GM19467 (cell line): ENCODE data around the gene F2R.
"Not testable (repeated sequence)": the region's sequence is repeated elsewhere in the genome, so short reads cannot be mapped to it uniquely, and the experiment has no call there.

ENCODE experiments used
- ATAC-seq: cut with Tn5 transposase; IDR thresholded peaks from one replicate; pipeline ENCODE4 v1.9.1; 2021; ENCODE audit warnings: mild to moderate bottlenecking, moderate library complexity; ENCODE audit not compliant: unreplicated experiment

The F2R gene

GRCh38 chr5:76747706-76748105, 31.8 kb downstream of the F2R start:
- no peak for ATAC-seq

- ATAC-seq = no peak
Measured at GRCh38 chr5:76751291-76751690, 35.4 kb downstream of the F2R start.

GRCh38 chr5:76754668-76755078, 38.7 kb downstream of the F2R start:
- no peak for ATAC-seq

GRCh38 chr5:76755779-76756637, 40.1 kb downstream of the F2R start:
- no peak for ATAC-seq

GRCh38 chr5:76757049-76757448, 41.1 kb downstream of the F2R start:
- no peak for ATAC-seq

- ATAC-seq = not testable (repeated sequence)
Measured at GRCh38 chr5:76761118-76761517, 45.2 kb downstream of the F2R start.

- no peak for ATAC-seq
Measured at GRCh38 chr5:76762484-76762883, 46.6 kb downstream of the F2R start.

GRCh38 chr5:76763136-76763535, 47.2 kb downstream of the F2R start:
- no peak for ATAC-seq

GRCh38 chr5:76764374-76764773, 48.4 kb downstream of the F2R start:
- ATAC-seq = no peak

- ATAC-seq = no peak
Measured at GRCh38 chr5:76765249-76765648, 49.3 kb downstream of the F2R start.

GRCh38 chr5:76766746-76767145, 50.8 kb downstream of the F2R start:
- ATAC-seq = no peak

GRCh38 chr5:76771041-76771440, 55.1 kb downstream of the F2R start:
- not testable (repeated sequence) for ATAC-seq

- ATAC-seq = no peak
Measured at GRCh38 chr5:76771705-76772405, 55.9 kb downstream of the F2R start.

GRCh38 chr5:76775921-76776320, 60.0 kb downstream of the F2R start:
- no peak for ATAC-seq

GRCh38 chr5:76776391-76776790, 60.5 kb downstream of the F2R start:
- no peak for ATAC-seq

GRCh38 chr5:76780616-76781015, 64.7 kb downstream of the F2R start:
- not testable (repeated sequence) for ATAC-seq

- no peak for ATAC-seq
Measured at GRCh38 chr5:76781775-76782174, 65.8 kb downstream of the F2R start.

- no peak for ATAC-seq
Measured at GRCh38 chr5:76782444-76782843, 66.5 kb downstream of the F2R start.
